ENCODE results near the gene WDR7.

WDR7 gene

DNA sequence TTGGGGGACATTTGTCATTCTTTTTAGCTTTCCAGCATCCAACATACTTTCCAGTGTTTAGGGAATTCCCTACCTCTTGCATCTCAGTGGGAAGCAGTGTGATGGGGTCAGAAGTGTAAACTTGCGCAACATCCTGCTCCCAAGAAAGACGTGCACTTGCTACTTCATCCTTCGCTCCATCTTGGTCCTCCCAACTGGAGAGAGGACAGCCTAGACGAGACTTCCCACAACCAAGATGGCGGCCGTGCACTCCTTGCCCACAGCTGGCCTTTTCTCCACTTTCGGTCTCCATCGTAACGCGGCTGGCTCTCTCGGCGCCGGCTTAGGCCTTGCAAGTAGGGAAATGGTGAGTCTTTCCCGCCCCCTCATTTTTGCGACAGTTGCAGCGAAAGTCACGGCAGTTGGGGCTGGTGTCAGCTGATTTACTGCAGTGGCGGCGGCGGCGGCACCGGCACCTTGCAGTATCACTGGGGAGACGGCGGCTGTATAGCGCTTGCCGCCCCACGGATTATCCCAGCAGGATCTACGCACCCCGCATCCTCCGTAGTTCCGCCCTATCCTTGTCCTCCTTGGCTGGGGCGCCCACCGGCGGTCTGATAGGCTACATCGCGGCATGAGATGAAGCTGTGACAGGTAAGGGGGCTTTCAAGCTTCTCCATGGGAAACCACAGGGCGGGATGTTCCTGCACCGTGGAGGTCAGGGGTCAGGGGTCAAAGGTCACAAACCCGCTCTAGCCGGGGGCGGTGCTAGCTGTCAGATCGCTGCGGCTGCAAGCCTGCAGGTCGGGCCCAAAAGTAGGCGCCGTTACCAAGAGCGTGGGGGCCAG is at the start of gene WDR7:
Gene WDR7, plus strand, starts transcription at position 416 of the 827 bp plus-strand sequence. CDS start 21,157 bp downstream, outside the sequence.
- TF ChIP-seq, protein P1, sequence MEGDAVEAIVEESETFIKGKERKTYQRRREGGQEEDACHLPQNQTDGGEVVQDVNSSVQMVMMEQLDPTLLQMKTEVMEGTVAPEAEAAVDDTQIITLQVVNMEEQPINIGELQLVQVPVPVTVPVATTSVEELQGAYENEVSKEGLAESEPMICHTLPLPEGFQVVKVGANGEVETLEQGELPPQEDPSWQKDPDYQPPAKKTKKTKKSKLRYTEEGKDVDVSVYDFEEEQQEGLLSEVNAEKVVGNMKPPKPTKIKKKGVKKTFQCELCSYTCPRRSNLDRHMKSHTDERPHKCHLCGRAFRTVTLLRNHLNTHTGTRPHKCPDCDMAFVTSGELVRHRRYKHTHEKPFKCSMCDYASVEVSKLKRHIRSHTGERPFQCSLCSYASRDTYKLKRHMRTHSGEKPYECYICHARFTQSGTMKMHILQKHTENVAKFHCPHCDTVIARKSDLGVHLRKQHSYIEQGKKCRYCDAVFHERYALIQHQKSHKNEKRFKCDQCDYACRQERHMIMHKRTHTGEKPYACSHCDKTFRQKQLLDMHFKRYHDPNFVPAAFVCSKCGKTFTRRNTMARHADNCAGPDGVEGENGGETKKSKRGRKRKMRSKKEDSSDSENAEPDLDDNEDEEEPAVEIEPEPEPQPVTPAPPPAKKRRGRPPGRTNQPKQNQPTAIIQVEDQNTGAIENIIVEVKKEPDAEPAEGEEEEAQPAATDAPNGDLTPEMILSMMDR (IDR thresholded peaks at IDR 0.05; ENCODE audit: low read depth, low read length) = peak; percentile 0
- DNase-seq (ENCODE audit: low read depth, low spot score) = peak; percentile 99
- H3K4me3 ChIP-seq (ENCODE audit: low read depth, low read length) = peak within 1 kb of the TSS; percentile 90
- in situ Hi-C loops (cut with HindIII; ENCODE audit: low sequenced_read_pairs) = no loop called here

DNA sequence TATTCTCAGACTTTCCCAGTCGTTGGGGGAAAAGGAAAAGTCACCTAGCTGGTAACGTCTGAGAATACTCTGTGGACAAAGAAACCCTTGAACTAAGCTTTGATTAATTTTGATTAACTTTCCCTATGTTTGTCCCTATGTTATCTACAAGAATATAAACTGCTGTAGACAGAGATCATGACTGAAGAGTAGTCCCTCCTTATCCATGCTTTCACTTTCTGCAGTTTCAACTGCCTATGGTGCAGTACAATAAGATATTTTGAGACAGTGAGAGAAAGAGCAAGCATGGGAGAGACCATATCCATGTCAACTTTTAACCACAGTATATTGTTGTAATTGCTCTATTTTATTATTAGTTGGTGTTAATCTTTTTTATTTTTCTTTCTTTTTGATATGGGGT is 44.5 kb upstream of the WDR7 start:
- no peak for DNase-seq (ENCODE audit: low read depth, low spot score)
- in situ Hi-C loops (cut with HindIII; ENCODE audit: low sequenced_read_pairs) = no loop called here
- TF ChIP-seq, protein P1 (IDR thresholded peaks at IDR 0.05; ENCODE audit: low read depth, low read length) = no peak
- no peak overlapping the region for H3K4me3 ChIP-seq (ENCODE audit: low read depth, low read length)

DNA sequence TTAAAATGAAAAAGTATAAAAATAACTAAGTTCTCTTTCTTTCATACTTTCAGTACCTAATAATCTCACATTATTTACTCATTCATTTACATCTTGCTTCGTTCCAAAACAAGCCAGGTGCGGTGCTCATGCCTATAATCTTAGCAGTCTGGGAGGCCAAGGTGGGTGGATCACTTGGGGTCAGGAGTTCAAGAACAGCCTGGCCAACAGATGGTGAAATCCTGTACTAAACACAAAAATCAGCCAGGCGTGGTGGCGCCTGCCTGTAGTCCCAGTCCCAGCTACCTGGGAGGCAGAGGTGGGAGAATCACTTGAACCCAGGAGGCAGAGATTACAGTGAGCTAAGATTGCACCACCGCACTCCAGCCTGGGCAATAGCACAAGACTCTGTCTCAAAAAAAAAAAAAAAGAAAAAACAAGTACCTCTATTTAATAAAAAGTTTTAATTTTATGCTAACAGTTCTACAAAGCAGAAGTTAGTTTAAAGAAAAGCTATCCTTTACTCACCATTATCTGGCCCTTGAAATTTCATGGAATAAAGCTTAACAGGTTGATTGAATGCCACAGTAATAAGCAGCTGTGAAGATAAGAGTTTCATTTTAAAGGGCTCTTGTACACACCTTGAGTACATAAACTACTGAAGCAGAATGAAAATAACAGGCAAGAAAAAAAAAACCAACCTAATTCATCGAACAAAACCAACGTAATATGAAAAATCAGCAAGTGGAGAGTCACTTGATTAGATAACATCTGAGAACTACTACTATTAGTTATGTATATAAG is 35.2 kb upstream of the WDR7 start:
- in situ Hi-C loops (cut with HindIII; ENCODE audit: low sequenced_read_pairs) = no loop called here
- no peak overlapping the region for H3K4me3 ChIP-seq (ENCODE audit: low read depth, low read length)
- TF ChIP-seq, protein P1 (IDR thresholded peaks at IDR 0.05; ENCODE audit: low read depth, low read length) = no peak
- DNase-seq (ENCODE audit: low read depth, low spot score) = no peak

DNA sequence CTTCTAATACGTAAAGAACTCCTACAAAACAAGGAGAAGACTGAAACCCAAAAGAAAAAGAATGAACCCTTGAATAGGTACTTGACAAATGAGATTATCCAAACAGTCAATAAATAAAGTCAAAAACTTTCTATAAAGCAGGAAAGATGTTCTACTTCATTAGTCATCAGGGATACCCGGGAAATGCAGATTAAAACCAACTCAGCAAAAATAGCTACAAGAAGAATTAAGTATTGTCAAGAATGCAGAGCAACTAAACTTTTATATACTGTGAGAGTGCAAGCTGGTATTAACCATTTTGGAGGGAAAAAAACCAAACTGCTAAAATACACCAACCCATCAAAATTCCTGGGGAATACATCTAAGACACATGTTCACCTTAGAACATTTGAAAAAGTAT is 23.2 kb upstream of the WDR7 start:
- TF ChIP-seq, protein P1 (IDR thresholded peaks at IDR 0.05; ENCODE audit: low read depth, low read length) = no peak
- no peak overlapping the region for H3K4me3 ChIP-seq (ENCODE audit: low read depth, low read length)
- in situ Hi-C loops (cut with HindIII; ENCODE audit: low sequenced_read_pairs) = no loop called here
- DNase-seq (ENCODE audit: low read depth, low spot score) = peak; percentile 10

DNA sequence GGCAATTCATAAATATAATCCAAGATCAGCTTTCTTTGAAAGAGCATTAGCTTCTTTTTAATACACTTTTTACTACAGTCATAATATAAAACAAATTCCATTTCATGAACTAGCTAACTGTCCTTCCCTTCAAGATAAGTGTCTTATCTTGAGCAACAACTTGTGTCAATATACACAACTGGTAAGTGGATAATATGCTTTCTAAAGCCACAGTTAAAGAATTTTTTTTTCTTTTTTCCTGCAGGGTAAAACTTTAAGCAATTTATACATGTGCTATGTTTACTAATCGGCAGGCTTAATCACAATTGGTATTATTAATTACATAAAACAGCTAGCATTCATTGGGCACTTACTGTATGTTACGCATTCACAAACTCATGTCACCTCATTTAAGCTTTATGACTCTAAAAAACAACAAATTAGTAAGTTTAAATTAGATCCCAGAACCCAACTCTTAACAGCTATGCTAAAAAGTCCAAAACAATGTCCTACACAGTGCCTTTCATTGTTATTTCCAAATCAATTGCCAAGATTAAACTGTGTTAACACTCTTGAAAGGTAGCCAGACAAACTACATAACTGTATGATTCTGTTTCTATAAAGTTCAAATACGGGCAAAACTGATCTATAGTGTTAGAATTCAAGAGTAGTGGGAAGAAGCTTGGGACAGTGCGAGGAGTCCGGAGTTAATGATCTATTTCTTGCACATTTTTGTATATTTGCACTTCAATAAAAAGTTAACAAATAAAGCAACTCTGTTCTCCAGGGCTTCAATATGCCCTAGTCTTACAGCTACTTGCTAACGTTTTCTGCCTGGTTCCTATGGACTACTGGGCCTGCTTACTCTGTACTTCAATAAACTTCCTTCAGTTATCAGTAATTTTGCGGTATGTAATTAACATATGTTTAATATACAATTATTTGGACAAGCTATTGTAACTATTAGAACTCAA is 18.8 kb upstream of the WDR7 start:
- in situ Hi-C loops (cut with HindIII; ENCODE audit: low sequenced_read_pairs) = no loop called here
- TF ChIP-seq, protein P1 (IDR thresholded peaks at IDR 0.05; ENCODE audit: low read depth, low read length) = no peak
- DNase-seq (ENCODE audit: low read depth, low spot score) = no peak
- H3K4me3 ChIP-seq (ENCODE audit: low read depth, low read length) = no peak overlapping the region

DNA sequence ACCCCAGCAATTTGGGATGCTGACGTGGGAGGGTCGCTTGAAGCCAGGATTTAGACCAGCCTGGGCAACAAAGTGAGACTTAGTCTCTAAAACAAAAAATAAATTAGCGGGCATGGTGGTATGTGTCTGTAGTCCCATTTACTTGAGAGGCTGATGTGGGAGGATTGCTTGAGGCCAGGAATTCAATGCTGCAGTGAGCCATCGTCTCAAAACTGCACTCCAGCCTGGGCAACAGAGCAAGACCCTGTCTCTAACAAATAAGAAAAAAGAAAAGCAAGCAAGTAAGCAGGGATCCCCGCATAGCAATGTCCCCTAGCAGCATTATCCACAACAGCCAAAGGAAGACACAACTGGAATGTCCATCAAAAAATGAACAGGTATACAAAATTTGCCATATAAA is 16.2 kb upstream of the WDR7 start:
- H3K4me3 ChIP-seq (ENCODE audit: low read depth, low read length) = no peak overlapping the region
- no peak for DNase-seq (ENCODE audit: low read depth, low spot score)
- TF ChIP-seq, protein P1 (IDR thresholded peaks at IDR 0.05; ENCODE audit: low read depth, low read length) = no peak
- in situ Hi-C loops (cut with HindIII; ENCODE audit: low sequenced_read_pairs) = no loop called here

Data from astrocyte of the spinal cord (primary cell).